Nucleus accumbens (tissue), 56 donors: ENCODE results near the gene BCL6B.

Source experiments
- DNase-seq, 56 donors: peaks; one replicate each; lab custom pipeline; 2025; lab: John Stamatoyannopoulos, UW

Gene BCL6B

GRCh38 chr17:7007143-7007542 lies 15.7 kb upstream of the BCL6B start:
- DNase-seq: no peak

- no peak for DNase-seq
Observed at GRCh38 chr17:7010523-7010922, 12.3 kb upstream of the BCL6B start.

- no peak for DNase-seq
Observed at GRCh38 chr17:7011415-7011814, 11.4 kb upstream of the BCL6B start.

- DNase-seq: no peak
Observed at GRCh38 chr17:7011942-7012254, 11.0 kb upstream of the BCL6B start.

- DNase-seq: peak; percentile 78 to 98 (median 96)
Observed at GRCh38 chr17:7014261-7014994, 8.4 kb upstream of the BCL6B start.

GRCh38 chr17:7014995-7015958 lies 7.6 kb upstream of the BCL6B start:
- DNase-seq: peak in 8 of 56 donors; percentile 51 to 93 (median 84)

GRCh38 chr17:7016418-7016817 lies 6.4 kb upstream of the BCL6B start:
- DNase-seq: no peak

GRCh38 chr17:7016886-7017826 lies 5.7 kb upstream of the BCL6B start:
- no peak for DNase-seq

GRCh38 chr17:7017827-7018200 lies 5.0 kb upstream of the BCL6B start:
- DNase-seq: no peak

GRCh38 chr17:7018331-7018964 lies 4.4 kb upstream of the BCL6B start:
- peak in 10 of 56 donors; percentile 7 to 43 (median 18) for DNase-seq

GRCh38 chr17:7019367-7019766 lies 3.5 kb upstream of the BCL6B start:
- no peak for DNase-seq

- DNase-seq: peak in 19 of 56 donors; percentile 12 to 69 (median 28)
Observed at GRCh38 chr17:7019839-7020519, 2.9 kb upstream of the BCL6B start.

- no peak for DNase-seq
Observed at GRCh38 chr17:7020894-7021664, 1.8 kb upstream of the BCL6B start.

- peak in 38 of 56 donors; percentile 10 to 81 (median 44) for DNase-seq
Observed at GRCh38 chr17:7021993-7022778, 664 bp upstream of the BCL6B start.

- peak in 48 of 56 donors; percentile 23 to 91 (median 63) for DNase-seq
Observed at GRCh38 chr17:7023576-7024401, 939 bp downstream of the BCL6B start.

GRCh38 chr17:7024402-7024785 lies 1.5 kb downstream of the BCL6B start:
- DNase-seq: no peak

GRCh38 chr17:7025245-7025644 lies 2.4 kb downstream of the BCL6B start:
- DNase-seq: no peak
